Hindlimb muscle (tissue), 1 donor: ENCODE data around the gene NFS1. TPM values are rescaled to one million over a fixed set of nuclear protein-coding genes. Genes with fewer than 3 reads are reported as not detected.
A peak's percentile ranks its signal among the peaks of the same experiment; 100 is the strongest.
"Not testable (repeated sequence)": the region's sequence is repeated elsewhere in the genome, so short reads cannot be mapped to it uniquely, and the experiment has no call there.

Experiments used
- DNase-seq: peaks from one replicate; pipeline ENCODE4 v3.0.0-alpha.2; 2013
- polyA plus RNA-seq: library from polyadenylated mRNA; unstranded; fragments of 120-200 nt; gene quantifications from one replicate; pipeline ENCODE4 v1.2.1, GENCODE V29; 2013; ENCODE audit not compliant: insufficient read length

NFS1 gene
- polyA plus RNA-seq, result 16.1 TPM

DNA sequence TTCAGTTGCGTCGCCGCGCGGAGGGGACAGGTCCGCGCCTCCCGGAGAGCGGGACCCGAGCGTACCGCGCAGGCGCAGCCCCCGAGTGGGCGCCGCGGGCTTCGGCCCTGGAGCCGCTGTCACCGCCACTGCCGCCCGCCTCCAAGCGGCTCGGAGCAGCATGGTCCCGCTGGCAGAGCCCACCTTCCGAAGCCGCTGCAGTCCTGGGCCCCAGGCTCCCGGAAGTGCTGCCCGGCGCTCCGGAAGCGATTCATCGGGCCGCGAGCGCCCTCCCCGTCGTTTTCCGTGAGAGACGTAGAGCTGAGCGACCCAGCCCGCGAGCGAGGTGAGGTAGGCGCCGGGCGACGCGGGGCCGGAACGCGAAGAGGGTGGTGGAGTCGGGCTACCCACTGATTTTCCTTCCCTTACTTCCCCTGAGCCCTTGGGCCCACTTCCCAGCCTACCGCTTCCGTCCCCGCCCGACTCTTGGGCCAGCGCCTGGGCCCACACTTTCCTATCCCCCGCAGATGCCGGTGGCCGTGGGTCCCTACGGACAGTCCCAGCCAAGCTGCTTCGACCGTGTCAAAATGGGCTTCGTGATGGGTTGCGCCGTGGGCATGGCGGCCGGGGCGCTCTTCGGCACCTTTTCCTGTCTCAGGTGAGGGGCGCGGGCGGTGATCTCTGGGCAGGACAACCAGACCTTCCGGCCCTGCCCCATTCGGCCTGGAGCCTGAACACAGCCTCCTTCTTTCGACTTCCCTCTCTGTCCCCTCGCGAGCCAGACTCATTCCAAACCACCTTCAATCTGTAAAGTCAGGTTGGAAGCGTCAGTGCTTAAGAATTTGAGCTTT is at the start of gene NFS1, which contains the start of gene ROMO1:
NFS1 (minus strand) TSS at position 226 of the 830 bp plus-strand sequence; CDS start at position 162, 64 bp downstream.
ROMO1 (plus strand) TSS at position 279 of the 830 bp plus-strand sequence; CDS start at position 507, 228 bp downstream.
- peak; percentile 92 for DNase-seq

- DNase-seq, result not testable (repeated sequence)
Measured at GRCh38 chr20:35744492-35744841, 45.3 kb upstream of the NFS1 start.

- no peak for DNase-seq
Measured at GRCh38 chr20:35743693-35744491, 44.7 kb upstream of the NFS1 start.

- DNase-seq, result no peak
Measured at GRCh38 chr20:35742741-35743523, 43.8 kb upstream of the NFS1 start.

DNA sequence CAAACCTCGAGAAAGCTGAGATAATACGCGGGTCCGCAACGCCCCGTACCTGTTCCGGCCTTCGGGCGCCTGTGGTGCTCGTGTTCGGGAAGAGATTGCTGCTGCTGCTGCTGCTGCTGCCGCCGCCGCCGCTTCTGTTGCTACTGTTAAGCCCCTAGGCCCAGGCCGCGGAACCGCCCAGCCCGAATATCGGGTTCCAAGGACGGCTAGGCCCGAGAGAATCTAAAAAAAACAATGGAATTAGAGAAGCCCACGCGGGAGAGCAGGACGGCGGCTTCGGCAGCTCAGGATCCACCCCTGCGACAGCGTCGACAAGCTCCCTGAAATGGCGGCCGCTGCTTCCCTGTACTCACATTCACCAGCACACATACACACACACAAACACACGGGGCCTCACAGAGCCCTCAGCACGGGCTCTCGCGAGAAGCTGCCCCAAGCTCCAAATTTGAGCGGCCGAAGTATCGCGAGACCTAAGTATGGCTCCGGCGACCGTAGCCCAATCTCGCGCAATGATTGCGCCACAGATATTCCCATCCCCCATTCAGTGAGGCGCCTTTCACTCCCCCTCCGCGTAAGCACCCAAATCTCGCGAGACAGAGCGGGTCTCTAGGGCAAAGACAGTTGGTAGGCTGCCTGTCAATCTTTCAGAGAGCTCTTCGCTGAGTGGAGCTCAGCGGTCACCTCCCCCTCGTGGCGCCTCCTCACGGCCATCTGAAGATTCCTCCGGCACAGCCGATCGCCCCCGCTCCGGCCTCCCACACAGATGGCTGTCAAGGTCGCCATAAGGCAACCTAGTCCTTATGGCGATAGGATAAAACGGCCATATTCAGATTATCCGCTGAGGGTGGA is 43.0 kb upstream of the NFS1 start, which contains the start of gene RBM39:
RBM39 (minus strand) TSS at position 369 of the 849 bp plus-strand sequence. CDS start 1,386 bp downstream, outside the sequence.
- peak; percentile 100 for DNase-seq

DNA sequence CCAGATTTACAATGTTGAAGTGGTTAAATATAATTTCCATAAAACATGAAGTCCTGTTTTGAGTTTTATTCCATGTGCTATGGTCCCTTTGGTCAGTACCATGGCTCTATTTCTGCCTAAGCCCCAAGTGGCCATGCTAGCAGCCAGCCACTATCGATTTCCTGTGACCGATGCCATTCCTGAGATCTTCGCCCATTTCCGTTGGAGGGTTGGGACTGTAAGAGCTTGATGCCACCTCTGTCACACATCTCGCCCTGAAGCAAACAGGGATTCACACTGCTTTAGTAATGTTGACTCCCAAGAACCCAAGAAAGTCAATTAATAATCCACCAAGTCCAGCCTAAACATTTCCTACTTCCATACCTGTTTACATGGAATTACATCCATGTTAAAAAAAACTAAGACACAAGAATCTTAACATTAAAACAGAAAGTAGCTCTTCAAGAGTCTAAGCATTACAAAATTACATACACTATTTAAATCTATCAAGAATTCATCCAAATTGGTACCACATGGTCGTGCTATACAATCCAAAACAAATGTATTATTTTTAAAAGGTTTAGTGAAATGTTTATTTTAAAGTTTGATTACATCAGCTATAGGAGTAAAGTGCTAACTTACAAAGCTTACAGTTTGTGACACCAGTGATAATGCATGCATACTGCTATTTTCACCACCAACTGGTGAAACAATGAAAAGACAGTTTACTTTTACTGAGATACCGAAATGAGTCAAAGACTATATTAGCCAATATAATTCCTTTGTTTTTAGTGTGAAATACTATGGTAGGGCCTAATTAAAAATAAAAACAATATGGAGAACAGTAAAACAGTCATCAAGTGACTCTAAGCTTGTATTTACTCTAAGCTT is 40.4 kb upstream of the NFS1 start:
- no peak for DNase-seq

GRCh38 chr20:35738410-35739179 is 39.4 kb upstream of the NFS1 start:
- no peak for DNase-seq

DNA sequence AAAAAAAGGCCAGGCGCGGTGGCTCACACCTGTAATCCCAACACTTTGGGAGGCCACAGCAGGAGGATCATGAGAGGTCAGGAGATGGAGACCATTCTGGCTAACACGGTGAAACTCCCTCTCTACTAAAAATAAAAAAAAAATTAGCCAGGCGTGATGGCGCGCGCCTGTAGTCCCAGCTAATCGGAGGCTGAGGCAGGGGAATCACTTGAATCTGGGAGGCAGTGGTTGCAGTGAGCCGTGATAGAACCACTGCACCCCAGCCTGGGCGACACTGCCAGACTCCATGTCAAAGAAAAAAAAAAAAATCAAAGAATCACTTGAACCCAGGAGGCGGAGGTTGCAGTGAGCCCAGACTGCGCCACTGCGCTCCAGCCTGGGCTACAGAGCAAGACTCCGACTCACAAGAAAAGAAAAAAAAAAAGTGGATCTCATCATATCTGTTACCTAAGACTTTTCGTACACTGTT is 38.7 kb upstream of the NFS1 start:
- no peak for DNase-seq

- no peak for DNase-seq
Measured at GRCh38 chr20:35735826-35736470, 36.8 kb upstream of the NFS1 start.

DNA sequence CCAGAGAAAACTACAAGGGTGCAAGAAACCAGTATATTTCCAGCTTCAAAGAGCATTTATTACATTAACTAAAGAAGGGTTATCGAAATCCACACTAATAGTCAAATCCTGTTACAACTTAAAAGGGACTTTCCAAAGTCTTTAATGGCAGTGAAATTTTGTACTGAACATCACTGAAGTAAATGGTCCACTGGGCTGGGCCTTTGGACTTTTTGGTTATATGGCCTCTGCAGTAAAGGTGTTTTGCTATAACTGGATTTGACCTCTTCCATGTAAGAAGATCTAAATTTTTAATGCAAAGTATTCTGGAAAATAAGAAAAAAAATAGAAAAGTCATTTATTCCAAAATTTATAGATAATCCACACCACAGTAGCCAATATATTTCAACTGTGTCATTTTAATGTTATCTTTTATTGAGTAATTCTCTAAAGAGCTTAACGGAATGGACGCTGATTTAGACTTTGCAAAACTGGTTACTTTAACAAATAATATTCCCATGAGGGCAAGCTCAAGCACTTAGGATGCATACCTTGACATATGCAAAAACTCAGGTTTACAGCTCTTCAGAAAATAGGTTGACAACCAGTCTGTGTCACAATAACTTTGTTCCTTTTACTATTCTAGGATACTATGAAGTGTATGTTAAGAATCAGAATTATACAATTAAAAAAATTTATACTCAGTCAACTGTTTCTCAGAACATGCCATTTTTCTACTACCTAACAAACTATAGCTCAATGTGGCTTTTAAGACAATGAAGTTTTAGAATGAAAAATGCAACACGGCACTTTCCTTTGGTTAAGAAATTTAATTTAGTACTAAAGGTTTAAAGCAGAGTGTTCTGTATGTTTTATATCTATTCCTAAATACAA is 35.9 kb upstream of the NFS1 start:
- DNase-seq, result no peak

DNA sequence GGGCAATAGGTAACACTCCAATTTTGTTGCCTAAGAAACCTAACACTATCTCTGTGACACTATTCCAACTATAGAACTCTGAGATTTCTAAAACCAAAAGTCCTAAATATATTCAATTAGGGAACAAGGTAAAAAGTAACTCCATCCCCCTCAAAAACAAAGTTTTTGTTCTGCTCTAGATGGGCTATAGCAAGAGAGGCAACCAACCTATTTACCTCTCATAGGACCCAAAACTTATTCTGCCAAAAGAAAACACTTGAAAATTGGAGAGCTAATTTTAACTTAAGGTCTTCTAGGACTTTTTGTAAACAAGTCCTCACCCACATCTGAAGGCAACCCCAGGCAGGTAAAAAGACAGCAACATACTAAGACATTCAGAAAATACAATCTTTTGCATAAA is 35.2 kb upstream of the NFS1 start:
- DNase-seq, result no peak

DNA sequence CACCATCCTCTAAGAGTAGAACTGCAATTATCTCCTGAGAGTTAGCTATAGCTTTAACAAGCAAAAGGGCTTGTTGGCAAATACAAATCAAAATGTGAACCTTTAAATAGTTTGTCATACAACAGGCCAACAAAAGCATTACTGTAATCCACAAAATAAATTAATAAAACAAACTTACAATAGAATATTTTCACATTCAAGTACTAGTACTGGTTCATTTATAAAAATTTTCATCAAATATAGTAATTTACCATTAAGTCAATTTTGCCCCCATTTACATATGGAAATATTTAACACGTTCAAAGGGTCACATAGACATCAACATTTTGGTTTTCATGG is 33.5 kb upstream of the NFS1 start:
- no peak for DNase-seq

DNA sequence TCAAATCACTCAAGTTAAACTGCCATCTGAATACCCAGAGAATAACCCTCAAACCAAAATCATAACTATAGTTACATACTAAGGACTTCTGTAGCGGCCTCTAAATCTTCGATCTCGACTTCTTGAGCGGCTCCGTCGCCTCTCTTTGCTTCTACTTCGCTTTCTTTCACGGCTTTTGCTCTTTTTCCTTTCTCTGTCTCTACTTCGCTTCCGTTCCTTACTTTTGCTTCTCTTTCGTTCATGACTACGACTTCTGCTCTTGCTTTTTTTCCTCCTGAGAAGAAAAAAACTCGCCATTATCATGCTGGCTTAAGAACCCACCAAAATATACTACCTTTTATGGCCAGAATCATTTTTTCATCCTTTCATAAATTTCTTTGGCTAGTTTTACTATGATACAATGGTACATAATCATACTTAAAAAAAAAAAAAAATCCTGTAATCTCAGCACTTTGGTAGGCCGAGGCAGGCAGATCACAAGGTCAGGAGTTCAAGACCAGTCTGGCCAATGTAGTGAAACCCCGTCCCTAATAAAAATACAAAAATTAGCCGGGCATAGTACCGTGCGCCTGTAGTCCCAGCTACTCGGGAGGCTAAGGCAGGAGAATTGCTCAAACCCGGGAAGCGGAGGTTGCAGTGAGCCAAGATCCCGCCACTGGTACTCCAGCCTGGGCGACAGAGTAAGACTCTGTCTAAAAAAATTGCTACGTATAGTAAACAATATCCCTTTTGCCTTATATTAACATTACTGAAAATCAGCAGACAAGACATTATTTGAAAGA is 32.9 kb upstream of the NFS1 start:
- DNase-seq, result no peak

- no peak for DNase-seq
Measured at GRCh38 chr20:35731469-35731788, 32.3 kb upstream of the NFS1 start.

GRCh38 chr20:35730583-35731468 is 31.7 kb upstream of the NFS1 start:
- DNase-seq, result no peak

GRCh38 chr20:35729836-35730582 is 30.9 kb upstream of the NFS1 start:
- no peak for DNase-seq
